Fibroblast of upper back skin (primary cell): ENCODE results near the gene LNPK.
"Not testable (repeated sequence)": the region's sequence is repeated elsewhere in the genome, so short reads cannot be mapped to it uniquely, and the experiment has no call there.

Experiments used
- DNase-seq: peaks from one replicate; pipeline ENCODE4 v3.0.0-alpha.2; 2013

The LNPK gene

DNA sequence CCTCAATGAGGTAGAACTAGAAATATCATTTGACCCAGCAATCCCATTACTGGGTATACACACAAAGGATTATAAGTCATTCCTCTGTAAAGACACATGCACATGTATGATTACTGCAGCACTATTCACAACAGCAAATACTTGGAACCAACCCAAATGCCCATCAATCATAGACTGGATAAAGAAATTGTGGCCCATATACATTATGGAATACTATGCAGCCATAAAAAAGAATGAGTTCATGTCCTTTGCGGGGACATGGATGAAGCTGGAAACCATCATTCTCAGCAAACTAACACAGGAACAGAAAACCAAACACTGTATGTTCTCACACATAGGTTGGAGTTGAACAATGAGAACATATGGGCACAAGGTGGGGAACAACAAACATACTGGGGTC, 106.1 kb downstream of the LNPK start:
- not testable (repeated sequence) for DNase-seq

DNA sequence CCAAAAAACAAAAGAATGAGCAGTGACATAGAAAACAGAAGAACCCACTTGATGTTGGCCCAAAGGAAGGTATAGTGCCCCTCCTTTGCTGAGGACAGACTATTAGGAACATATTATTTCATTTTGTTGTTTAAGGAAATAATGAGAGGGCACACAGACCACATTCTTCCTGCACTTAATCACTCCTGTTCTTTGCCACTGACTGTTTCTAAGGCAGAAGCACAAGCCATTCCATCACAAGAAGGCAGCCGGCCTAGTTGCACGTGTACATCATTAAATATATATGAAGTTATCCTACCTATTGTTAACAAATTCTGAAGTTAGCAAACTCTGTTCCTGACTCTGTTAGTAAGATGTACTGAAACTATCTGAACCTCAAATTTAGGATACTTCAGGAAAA, 110.0 kb downstream of the LNPK start:
- no peak for DNase-seq

DNA sequence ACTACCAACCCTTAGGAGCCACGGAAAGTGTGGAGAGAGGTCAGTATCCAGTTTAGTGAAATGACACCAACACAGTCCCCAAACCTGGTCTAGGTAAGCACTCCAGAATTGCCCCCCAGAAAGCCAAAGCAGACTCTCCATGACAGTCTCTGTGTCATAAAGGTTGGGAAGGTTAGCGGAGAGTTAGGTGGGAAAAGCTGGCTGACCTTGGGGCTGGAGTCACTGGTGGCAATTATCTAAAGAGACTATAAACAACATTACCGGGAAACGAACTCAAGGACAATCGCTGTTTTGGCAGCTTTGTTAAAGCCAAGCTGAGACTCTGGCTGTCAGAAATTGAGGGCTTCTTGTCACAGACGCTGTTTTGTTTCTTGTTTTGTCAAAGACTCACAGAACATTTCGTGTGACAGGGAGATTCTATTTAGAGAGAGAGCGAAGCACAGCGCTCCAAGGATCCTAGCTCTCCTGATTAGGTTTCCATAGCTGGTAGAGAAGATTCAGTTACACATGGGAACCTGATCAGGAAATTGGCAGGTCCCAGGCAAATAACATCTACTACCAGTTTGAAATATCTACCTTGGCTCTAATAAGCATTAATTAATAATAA, 111.3 kb downstream of the LNPK start:
- DNase-seq = no peak

DNA sequence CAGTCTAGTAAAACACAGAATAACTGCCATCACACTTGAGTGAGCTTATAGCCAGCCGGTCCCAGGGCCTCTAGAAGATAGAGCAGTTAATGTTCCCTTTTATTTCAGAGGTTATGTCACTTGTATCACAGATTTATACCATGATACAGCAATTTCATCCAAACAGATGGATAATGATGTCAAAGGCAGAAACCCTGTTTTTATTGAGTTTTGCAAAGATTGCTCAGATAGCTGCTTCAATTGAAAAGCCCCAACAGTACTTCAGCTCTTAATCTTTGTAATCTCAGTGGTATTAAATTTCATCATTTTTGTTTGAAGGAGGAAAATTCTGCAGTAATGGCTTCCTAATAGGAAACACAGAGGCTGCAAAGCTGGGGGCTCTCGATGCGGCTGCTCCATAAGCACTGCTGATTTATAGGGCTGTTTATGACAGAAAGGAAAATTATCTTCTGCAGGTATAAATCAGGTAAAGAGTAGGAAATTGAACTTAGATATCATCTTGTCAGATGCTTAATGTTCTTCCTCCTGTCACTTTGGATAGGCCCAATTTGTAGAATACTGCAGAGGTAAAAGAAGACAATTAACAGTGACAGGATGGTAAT, 112.3 kb downstream of the LNPK start:
- DNase-seq = no peak

DNA sequence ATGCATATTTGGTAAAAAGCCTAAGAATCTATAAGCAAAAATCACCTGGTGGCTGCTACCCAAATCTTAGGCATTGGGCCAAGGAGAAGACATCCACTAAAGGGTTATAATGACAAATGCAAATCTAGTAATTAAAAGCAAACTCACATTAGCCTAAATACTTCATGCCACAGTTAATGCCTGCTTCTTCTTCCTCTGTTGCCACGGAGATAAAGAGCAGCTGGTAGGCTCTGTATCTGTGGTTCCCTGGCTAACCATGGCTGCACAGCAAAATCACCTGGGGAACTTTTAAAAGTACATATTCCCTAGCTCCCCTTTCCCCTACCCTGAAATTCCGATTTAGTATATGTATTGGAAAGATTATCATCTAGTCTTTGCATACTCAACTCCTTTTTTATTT, 114.3 kb downstream of the LNPK start:
- DNase-seq = no peak

DNA sequence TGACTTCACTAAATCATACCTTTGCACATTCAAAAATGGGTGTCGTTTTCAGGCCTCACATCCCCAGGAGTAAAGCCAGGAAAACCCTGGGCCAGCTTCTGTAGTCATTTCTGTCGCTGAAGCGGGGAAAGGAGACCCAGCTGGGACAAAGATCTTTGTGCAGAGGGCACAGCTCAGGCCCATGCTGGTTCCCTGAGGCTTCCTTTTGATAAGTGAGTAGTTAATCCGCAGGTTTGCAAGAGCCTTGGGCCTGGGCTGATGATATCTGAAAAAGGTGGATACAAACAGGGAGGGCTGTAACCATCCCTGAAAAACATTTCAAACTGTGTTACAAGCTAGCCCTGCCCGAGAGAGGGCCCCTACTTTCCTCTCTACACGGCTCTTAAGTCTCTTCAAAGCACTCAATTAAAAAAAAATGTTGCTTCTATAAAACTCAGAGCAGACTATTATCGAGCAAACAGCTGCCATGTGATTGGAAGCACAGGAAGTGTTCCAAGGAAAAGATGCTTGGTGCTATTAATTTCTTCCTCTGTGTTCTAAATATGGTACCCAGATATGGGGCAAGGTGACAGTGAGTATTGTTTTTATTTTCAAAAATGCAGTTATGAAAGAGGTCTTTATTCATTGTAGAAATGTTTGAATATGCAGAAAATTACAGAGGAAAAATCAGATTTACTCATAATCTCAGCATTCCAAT, 117.2 kb downstream of the LNPK start:
- no peak for DNase-seq

DNA sequence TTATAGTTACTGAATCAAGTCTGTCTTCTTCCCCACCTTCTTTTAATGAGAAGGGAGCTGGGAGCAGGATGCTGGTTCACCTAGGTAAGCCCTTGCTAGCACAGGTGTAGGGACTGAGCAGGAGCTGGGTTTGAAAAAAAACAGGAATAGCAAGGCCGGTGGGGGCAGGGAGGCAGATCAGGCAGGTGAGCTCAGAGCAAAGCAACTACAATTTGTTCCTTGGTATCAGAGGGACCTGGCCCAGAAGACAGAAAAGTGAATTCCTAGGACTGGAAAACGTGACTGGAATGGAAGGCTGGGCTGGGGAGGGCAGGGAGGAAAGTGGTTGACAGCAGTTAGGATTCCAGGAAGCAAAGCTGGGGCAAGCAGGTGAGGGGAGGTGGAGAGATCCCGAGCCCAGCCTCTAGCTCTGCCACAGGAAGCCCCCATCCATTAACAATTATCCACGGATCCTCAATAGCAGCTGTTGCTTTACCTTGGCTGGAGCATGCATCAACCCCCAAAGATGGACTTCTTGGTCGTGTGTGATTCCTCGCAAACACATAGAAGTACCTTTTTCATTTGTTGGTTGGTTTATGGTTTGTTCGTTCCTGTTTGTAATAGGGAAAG, 118.4 kb downstream of the LNPK start:
- no peak for DNase-seq

DNA sequence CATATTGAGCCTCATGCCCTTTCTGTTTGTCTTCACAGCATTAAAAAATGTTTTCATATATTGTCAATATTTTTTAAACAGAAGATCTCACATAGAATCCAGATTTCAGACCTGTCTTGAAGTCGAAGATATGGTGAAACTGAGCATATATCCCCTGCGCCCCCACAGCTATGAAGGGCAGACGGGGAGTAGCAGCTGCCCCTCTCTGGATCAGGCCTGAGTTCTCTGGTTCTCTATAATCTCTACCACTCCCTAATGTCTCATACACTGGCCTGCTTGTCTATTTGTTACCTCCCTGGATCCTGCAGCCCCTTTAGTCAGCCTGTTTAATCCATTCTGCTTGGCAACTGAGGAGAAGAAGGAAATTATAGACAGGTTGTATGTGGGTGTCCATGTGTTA, 122.4 kb downstream of the LNPK start:
- DNase-seq = no peak

DNA sequence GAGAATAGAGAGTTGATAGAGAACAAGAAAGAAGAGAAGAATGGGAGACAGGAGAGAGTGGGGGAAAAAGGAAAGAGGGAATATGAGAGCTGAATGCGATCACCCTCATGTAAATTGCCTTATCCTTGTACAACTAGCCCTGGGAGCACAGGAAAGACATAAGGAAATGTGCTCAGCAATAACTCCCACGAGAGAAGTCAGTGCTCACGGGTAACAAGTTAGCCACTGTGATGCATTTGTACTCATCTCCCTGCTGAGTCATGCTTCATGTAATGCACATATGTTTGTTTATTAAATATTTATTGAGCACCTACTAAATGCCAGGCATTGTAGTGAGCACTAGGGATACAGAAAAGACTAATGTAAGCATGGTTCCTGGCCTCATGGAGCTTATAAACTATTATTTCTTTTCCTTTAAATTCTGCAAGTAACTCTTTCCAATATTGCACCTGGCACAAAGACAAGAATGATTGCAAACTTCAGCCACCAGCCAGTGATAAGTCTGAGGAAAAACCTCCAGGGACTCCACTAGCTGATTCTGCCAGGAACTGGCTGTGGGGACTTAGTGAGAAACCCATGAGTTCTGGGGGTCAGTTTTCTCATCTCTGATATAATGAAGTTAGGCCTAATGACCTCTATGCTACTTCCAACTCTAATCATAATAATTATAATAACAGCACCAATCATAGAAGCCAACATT, 124.1 kb downstream of the LNPK start:
- peak; percentile 12 for DNase-seq

DNA sequence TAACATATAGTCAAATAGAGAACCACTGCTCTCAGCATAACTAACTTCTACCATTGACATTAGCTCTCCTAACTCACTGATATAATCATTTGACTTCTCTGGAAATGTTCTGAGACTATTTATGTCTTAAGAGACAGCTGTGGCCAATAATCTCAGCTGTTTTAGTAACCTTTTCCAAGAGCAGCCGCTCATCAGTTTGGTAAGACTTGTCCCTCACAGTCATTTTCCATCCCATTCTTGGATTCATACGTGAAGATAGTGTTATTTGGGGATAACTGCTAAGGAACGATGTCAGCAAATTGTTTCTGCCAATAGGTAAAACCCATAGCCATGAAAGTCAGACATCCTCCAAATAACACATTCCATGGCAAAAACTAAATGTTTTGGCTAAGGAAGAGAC, 127.8 kb downstream of the LNPK start:
- no peak for DNase-seq
